GM19238 (cell line): ENCODE measurements around the gene CHST4.
"Not testable (repeated sequence)": the region's sequence is repeated elsewhere in the genome, so short reads cannot be mapped to it uniquely, and the experiment has no call there.

Source experiments
- DNase-seq: peaks from one replicate; pipeline ENCODE4 v3.0.0; 2011; ENCODE audit warnings: low spot score; ENCODE audit not compliant: insufficient read length

Gene CHST4

DNA sequence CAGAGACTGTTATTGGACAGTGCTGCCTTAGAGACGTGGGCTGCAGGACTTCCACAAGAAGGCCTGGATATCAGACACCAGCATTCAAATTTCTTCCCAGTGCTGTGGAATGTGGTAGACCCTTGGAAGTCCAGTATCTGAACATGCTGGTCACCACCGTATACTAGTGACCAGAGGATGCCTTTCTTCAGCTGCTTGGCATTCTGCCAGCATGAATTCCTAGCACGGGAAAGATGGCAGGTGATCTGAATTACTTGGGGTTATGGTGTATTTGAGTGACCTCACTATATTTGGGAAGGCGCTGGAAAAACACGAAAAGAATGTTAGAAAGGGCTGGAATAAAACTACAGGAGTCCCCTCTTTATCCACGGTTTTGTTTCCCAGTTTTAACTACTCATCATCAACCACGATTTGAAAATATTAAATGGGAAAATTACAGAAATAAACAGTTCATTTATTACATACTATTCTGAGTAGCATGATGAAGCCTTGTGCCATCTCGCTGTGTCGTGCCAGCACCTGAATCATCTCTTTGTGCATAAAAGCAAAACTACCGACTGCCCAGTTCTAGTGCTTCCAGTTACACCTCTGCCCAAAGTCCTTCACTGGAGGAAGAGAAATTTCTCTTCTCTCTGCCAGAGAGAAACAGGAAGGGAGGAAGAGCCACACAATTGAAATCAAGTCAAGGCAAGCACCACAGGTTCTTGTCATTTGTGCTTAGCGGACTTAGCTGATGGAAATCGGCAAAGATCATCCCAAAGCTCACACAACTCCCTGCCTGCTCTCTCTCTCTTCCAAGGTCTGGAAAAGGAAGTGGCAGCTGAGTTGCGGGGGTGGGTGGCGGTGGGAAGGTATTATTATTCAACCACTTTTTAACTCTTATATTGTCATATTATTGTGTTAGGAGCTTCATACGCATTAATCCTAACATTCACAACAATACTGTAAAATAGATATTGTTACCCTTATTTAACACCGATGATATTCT, 1.4 kb upstream of the CHST4 start:
- DNase-seq: no peak

DNA sequence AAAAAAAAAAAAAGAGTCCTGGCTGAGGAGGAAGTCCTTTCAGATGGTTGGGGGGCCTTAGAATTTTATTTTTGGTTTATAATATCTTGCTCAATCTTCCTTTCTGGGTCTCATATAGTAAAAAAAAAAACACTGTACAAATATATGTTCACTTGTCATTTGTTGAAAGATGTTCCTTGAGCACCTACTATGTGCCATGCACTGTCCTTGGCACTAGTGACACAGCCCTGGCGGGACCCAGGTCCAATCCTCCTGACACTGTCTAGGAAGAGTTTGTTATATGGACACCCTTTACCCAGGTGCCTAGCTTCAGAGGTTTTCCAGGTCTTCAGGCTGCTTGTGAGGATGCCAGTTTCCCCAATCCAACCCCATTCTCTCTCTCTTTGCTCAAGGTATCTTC, 2.0 kb downstream of the CHST4 start:
- no peak for DNase-seq

DNA sequence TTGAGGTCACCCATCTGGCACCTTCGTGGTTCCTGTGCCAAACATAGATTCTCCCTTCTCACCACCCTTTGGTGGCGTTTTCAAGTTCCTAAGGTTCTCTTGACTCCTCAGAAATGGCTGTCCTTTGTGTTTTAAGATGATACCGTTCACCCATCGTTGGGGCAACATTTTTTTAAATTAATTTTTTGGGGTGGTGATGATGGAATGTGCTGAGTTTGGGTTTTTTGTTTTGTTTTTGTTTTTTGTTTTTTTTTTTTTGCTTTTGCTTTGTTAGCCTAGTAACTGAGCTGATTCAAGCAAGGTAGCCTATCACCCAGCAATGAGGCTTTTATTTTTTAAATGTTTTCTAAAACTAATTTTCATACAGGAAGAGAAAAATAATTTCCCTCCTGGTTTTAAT, 2.6 kb downstream of the CHST4 start:
- DNase-seq: no peak

DNA sequence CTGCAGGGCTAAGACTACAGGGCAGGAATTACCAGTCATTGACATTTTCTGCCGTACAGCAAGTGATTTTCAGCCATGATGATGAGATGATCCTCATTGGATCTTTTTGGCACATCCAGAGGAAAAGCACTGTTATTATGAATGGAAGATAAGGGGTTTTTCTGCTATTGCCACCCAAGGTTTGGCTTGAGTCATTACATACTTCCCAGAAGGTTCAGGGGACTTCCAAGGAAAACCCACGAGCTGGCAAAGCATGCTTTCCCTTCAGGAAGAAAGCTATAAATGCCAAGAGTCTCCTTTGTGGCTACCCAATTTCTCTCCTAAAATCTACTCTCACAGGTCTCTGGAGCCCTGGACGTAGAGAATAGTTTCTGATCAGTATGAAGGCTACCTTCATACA, 6.1 kb downstream of the CHST4 start:
- DNase-seq: no peak

DNA sequence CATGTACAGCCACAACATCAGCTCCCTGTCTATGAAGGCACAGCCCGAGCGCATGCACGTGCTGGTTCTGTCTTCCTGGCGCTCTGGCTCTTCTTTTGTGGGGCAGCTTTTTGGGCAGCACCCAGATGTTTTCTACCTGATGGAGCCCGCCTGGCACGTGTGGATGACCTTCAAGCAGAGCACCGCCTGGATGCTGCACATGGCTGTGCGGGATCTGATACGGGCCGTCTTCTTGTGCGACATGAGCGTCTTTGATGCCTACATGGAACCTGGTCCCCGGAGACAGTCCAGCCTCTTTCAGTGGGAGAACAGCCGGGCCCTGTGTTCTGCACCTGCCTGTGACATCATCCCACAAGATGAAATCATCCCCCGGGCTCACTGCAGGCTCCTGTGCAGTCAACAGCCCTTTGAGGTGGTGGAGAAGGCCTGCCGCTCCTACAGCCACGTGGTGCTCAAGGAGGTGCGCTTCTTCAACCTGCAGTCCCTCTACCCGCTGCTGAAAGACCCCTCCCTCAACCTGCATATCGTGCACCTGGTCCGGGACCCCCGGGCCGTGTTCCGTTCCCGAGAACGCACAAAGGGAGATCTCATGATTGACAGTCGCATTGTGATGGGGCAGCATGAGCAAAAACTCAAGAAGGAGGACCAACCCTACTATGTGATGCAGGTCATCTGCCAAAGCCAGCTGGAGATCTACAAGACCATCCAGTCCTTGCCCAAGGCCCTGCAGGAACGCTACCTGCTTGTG, 10.7 kb downstream of the CHST4 start:
- no peak for DNase-seq

DNA sequence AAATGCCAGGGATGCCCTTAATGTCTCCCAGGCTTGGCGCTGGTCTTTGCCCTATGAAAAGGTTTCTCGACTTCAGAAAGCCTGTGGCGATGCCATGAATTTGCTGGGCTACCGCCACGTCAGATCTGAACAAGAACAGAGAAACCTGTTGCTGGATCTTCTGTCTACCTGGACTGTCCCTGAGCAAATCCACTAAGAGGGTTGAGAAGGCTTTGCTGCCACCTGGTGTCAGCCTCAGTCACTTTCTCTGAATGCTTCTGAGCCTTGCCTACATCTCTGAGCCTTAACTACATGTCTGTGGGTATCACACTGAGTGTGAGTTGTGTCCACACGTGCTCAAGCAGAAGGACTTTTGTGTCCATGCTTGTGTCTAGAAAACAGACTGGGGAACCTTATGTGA, 11.4 kb downstream of the CHST4 start:
- peak; percentile 37 for DNase-seq

DNA sequence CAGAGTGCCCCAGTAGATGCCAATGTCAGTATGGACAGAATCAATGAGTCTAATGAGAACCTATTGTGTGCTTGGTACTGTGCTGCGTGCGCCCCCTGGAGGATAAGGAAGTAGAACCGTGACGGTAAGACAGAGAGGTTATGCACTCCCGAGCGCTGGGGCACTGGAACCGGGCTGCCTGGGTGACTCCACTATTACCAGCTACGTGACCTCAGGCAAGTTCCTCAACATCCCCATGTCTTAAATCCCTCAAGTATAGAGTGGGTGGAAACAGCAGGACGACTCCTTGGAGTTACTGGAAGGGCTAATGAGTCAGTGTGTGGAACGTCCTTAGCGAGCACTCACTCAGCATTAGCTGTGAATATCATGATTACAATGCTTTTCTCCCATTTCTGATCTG, 16.2 kb downstream of the CHST4 start:
- DNase-seq: peak; percentile 11

DNA sequence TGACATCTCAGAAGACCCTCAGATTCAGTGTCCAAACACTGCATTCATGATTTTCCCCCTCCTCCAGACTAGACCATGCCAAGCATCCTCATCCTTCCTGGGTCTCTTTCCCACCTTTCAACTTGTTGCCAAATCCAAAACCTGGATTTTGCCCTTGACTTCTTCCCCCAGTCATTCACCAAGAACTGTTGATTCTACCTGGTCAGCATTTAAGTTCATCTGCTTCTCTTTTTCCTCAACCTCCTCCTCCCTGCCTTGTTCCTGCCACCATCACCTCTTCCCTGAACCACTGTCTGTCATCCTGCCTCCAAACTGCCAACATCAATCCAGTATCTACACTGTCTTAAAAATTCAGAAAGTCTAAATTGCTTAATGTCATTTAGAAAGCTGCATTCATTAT, 20.9 kb downstream of the CHST4 start:
- no peak for DNase-seq

DNA sequence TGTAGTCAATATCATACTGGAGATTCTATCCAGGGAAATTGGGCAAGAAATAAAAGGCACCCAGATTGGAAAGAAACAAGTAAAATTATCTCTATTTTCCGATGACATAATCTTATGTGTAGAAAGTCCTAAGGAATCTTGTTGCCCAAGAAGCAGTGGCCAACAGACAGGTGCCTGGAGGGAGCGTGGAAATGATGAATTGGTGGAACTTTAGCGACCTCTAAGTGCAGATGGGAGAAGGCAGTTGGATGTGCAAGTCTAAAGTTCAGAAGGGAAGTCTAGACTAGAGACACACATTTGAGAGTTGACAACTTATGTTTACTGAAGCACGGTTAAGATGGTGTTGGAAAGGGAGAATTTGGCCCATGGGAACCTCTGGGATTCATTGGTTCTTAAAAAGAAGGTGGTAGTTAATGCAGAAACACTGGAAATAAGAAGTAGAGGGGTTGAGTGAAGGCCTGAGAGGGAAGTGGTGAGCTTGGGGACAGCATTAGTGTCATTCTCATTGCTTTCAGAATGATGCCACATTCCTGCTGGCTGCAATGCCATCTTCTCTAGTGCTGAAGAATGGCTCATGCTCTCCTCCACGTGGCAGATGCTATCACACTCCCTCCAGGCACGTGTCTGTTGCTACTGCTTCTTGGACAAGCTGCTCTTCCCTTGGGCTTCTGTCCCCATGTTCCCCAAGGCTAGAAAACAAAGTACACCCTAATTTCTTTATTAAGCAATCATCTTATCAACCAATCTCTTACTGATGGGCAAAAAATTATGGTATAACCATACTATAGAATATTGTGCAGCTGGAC, 26.7 kb downstream of the CHST4 start:
- no peak for DNase-seq

DNA sequence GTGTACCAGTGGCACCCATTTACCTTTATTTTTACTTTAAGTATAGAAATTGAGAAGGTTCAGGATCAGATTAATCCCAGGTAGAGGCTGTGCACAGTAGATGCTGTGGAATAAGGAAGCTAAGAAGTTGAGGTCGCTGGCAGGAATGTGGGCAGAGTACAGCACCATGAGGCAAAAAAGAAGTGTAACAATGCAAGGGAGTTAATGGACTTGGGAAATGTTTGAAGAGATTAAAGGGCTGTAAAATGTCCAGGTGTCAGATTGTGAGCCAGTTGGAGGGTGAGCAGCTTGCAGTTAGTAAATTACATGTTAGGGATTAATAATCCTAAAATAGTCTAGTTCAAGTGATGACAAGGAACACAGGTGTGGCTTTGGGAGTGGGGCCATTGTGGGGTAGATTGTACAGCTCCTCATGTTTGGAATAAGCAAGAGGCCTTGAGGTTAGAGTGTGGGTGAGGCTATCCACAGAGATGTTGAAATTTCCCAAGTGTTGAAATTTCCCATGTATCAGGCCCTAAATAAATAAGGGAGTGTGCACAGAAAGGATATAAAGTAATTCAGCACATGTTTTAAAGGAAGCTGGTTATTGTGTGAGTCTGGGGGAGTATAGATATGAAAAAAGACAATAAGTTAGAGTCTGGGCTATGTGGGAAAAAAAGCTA, 29.1 kb downstream of the CHST4 start:
- no peak for DNase-seq

DNA sequence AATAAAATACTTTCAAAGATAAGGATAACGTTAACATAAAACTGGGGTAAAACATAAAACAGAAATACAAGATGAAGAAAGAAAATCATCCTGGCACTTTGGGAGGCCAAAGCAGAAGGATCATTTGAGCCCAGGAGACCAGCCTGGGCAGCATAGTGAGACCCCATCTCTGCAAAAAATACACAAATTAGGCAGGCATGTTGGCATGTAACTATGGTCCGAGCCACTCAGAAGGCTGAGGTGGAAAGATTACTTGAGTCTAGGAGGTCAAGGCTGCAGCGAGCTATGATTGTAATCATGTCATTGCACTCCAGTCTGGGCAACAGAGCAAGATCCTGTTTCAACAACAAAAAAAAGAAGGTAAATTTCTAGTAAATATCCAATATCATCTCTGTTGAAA, 31.1 kb downstream of the CHST4 start:
- DNase-seq: no peak

DNA sequence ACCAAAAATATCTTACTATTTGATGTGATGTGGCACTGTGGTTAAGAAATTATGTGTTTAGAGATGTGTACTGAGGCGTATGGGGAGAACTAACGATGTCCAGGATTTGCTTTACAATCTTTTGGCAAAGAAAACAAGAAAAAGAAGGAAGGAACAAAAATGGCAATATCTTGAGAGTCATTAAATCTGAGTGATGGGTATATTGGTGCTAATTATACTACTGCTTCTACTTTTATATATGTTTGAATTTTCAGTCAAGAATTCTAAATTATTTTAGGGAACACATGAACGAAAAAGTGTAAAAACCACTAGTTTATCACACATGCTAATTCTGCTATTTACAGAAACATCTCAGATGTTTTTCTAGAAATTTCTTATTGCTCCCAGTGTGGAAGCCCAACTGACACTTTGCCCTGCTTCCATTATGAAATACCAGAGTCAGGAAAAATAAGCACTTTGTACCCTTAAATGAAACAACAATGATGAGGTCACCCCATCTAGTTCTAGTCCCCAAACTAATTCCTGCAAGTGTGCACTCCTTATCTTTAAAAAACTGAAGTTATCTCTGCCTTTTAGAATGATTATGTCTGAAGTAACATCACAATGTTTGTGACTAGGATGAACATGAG, 31.8 kb downstream of the CHST4 start:
- no peak for DNase-seq

DNA sequence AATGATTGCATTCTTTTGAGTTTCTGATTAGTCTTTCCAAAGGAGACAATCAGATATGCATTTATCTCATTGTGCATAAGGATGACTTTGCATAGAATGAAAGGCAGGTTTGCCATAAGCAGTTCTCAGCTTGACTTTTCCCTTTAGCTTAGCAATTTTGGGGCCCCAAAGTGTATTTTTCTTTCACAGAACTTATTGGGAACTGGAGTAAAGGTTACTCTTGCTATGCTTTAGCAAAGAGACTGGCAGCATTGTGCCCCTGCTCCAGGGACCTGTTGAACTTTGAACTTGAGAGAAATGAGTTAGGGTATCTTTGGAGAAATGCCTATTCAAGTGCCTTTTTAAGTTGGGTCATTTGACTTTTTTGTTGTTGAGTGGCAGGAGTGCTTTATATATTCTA, 33.6 kb downstream of the CHST4 start:
- no peak for DNase-seq

DNA sequence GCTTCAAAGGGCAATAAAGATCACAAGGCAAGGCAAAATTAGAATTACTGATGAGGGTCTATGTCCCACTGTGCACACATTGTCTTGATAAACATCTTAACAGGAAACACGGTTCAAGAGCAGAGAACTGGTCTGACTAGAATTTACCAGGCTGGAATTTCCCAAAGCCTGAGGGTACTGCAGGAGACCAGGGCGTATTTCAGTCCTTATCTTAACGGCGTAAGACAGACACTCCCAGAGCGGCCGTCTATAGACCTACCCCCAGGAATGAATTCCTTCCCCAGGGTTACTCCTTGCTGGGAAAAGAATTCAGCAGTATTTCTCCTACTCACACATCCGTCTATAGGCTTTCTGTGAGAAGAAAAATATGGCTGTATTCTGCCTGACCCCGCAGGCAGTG, 35.7 kb downstream of the CHST4 start:
- DNase-seq: not testable (repeated sequence)

DNA sequence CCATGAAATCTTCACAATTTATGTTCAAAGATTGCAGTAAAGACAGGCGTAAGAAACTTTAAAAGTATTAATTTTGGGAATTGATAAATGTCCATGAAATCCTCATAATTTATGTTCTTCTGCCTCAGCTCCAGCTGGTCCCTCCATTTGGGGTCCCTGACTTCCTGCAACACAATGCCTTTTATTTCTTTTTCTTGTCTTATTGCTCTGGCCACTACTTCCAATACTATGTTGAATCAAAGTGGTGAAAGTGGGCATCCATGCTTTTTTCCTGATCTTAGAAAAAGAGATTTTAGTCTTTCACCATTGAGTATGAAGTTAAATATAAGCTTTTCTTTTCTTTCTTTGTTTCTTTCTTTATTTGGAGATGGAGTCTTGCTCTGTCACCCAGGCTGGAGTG, 36.3 kb downstream of the CHST4 start:
- no peak for DNase-seq

DNA sequence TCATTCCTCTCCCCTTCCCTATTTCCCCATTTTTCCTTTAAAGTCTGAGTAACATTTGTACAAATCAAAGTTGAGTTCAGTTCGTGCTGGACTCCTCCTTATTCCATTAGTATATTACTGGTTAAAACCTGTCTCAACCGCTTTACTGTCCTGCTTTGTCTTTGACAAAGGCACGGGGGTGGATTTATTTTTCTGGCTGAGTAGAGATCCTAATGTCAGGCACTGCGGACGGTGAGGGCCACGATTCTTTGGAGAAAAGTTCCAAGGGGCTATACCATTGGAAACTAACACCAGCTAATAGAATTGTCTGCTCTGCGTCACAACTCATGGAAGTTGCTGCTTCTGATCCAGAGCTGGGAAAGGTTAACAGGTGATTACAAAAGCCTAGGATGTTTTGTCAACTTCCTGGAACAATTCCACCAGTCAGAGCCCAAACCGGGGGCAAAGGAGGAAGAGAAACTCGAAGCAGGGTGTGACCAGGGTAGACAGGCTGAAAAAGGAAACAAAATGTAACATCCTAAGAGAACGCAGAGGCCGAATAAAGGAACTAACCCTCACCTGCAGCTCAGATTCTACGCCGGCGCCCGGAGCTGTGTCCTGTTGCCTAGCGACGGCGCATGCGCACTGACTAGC, 38.2 kb downstream of the CHST4 start:
- no peak for DNase-seq

DNA sequence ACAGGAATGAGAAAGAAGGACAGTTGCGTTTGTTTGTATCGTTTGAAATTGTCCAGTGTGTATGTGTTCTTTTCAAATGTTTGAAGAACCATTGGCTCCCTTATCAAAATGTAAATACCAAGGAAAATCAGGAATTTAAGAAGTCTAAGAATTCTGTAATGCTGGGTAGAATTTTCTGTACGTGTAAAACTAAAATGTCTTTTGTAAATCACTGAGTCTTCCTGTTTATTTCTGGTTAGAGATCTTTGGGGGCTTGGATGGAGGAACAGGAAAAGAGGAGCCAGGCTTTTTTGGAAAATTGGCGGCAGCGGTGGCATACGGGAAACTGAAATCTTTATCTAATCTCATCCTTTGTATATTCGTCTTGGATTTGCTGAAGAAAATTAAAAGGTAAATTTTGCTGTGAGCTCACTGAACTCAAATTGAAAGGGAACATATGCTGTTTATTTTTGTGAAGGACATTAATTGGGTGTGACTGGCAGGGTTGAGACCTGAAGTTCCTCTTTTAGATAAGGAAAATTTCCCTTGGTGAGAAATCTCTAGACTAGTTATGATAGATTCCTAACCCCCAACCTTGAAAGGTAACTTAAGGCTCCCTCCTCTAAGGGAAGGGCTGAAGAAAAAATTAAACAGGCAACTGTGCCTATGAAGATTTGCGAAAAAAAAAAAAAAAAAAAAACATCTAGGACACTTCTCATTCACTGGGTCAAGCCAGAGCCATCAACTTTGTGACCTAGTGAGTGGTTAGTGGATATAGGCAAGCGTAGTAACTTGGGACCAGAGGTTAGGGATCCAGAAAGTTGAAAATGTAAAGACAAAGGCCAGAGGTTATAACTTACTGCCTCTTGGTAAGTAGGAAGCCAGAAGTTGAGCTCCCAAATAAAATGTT, 39.8 kb downstream of the CHST4 start:
- no peak for DNase-seq

DNA sequence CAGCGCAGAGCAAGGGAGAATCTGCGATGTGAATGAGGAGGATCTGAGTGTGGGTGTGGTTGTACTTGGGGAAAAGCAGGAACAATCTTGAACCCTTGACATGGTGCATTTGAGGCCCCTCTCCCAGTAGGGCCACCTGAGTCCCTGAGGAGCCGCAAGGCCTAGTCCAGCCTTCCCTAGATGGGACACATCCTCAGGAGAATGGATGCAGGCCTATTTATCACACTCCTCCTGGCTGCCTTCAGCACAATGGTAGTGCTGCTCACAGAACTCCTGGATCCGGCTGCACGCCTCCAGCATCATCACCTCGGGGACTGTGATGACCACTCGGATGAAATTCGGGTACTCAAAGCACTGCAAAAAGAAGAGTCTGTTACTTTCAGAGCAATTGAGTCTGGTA, 41.7 kb downstream of the CHST4 start:
- no peak for DNase-seq

DNA sequence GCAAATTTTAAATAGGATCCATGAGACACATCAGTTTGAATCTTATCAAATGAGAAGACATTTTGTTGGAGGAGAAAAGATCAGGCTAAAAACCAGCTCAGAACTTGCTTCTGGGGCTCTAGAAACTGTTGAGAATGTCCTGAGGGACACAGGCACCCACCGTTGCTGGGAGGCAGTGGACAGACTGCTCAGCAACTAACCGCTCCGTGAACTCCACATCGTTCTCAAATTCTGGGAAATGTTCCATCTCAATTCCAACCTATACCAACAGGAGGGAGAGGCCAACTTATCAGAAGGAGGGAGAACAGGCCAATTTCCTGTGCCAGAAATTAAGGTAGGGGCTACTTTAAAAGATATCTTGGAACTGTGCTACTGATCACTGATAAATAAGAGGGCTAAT, 42.3 kb downstream of the CHST4 start:
- no peak for DNase-seq
